ENCODE measurements around the gene TTC17. TPM values are rescaled to one million over a fixed set of nuclear protein-coding genes. Genes with fewer than 3 reads are reported as not detected.

TTC17 gene
- total RNA-seq, 1 donor from 2014 or later: 60.3 TPM

DNA sequence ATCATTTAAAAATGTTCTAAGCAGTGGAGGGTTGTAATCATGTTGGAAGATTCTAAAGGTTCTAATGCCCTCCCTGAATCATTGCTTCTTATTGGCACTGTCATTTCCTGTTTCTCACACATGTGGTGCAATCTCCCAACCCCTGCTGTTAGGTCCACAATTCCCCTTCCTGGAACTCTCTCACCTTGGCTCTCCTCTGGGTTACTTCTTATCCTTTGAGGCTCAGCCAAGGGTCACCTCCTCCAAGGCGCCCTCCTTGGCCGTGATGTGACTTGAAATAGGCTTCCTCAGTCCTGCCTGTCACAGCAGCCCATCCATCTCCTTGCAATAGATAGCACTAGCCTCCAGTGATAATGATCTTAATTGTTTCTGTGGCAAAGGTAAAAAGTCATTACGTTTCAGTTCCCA is 149.8 kb downstream of the TTC17 start:
- Histone ChIP-seq H3K27ac (no peak overlapping the region), H3K4me3 (no peak overlapping the region), H3K36me3 (no peaks in the 10 kb centered on the region), H3K4me1 (no peaks in the 10 kb centered on the region), H3K27me3 (no peaks in the 10 kb centered on the region), H3K9me3 (no peaks in the 10 kb centered on the region)
- no peak for TF ChIP-seq CTCF (IDR thresholded peaks at IDR 0.05)
- no peak for DNase-seq (ENCODE audit: low spot score in 2 of 2)
- intact Hi-C loops (cut with DNase I): no loop called here

- H3K4me1 ChIP-seq: no peaks in the 10 kb centered on the region
- intact Hi-C loops (cut with DNase I): no loop called here
- H3K27ac ChIP-seq: no peak overlapping the region
- H3K9me3 ChIP-seq: no peaks in the 10 kb centered on the region
- no peak for DNase-seq (ENCODE audit: low spot score in 2 of 2)
- H3K27me3 ChIP-seq: no peaks in the 10 kb centered on the region
- no peak for TF ChIP-seq CTCF (IDR thresholded peaks at IDR 0.05)
- H3K36me3 ChIP-seq: no peaks in the 10 kb centered on the region
- H3K4me3 ChIP-seq: no peak overlapping the region
Measured at GRCh38 chr11:43511959-43512358, 153.2 kb downstream of the TTC17 start.

DNA sequence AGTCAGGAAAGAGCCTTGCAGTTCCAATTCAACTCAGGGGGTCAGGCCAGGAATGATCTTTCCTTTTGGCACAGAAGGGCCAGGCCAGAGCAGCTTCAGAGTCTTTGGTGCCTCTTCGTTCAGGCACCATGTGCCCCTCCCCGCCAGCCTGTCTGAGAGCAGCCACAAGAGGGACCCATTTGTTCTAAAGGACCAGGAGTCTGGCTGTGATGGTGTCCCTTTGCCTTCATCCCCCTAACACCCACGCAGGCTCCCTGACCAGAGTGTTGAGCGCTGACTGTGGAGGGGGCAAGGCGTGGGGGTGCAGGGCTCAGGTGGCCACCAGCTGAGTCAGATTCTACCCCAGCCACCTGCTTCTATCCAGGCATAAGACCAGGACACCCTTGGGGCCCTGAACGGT is 156.4 kb downstream of the TTC17 start:
- Histone ChIP-seq H3K27me3 (no peaks in the 10 kb centered on the region), H3K4me1 (no peaks in the 10 kb centered on the region), H3K4me3 (no peak overlapping the region), H3K36me3 (no peaks in the 10 kb centered on the region), H3K27ac (no peak overlapping the region), H3K9me3 (no peaks in the 10 kb centered on the region)
- TF ChIP-seq CTCF (IDR thresholded peaks at IDR 0.05): no peak
- no peak for DNase-seq (ENCODE audit: low spot score in 2 of 2)
- intact Hi-C loops (cut with DNase I): no loop called here

- no peak overlapping the region for H3K27ac ChIP-seq
- H3K27me3 ChIP-seq: no peaks in the 10 kb centered on the region
- no peaks in the 10 kb centered on the region for H3K36me3 ChIP-seq
- intact Hi-C loops (cut with DNase I): no loop called here
- DNase-seq (ENCODE audit: low spot score in 2 of 2): no peak
- no peaks in the 10 kb centered on the region for H3K9me3 ChIP-seq
- no peak overlapping the region for H3K4me3 ChIP-seq
- TF ChIP-seq CTCF (IDR thresholded peaks at IDR 0.05): no peak
- H3K4me1 ChIP-seq: no peaks in the 10 kb centered on the region
Measured at GRCh38 chr11:43516316-43516850, 157.7 kb downstream of the TTC17 start.

DNA sequence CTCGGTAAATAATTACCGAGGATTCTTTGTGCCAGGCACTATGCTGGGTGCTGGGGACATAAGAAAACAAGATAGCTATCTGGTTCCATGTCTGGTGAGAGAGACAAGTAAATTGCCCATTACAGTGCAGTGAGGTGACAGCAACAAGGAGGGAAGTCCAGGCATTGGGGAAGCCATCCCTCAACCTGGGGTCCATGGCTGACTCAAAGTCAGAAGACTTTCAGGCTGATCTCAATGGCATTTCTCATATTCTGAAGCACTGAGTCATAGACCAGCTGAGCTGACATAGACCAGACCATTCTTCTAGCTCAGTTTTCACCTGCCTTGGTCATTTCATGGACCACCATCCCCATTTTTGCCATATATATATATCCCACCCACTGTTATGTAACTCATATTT is 158.8 kb downstream of the TTC17 start:
- no peak overlapping the region for H3K4me3 ChIP-seq
- no peaks in the 10 kb centered on the region for H3K9me3 ChIP-seq
- H3K27ac ChIP-seq: no peak overlapping the region
- H3K36me3 ChIP-seq: no peaks in the 10 kb centered on the region
- no peak for TF ChIP-seq CTCF (IDR thresholded peaks at IDR 0.05)
- H3K27me3 ChIP-seq: no peaks in the 10 kb centered on the region
- intact Hi-C loops (cut with DNase I): no loop called here
- H3K4me1 ChIP-seq: no peaks in the 10 kb centered on the region
- DNase-seq (ENCODE audit: low spot score in 2 of 2): no peak
